ENCODE results near the gene DUSP15. TPM values are rescaled to one million over a fixed set of nuclear protein-coding genes. Genes with fewer than 3 reads are reported as not detected.

Gene DUSP15
- total and polyA plus RNA-seq, 4 donors = 0.35 to 0.61 (median 0.42) TPM; not detected in 1

GRCh38 chr20:31819083-31819784, 51.1 kb downstream of the DUSP15 start, which contains the start of gene MYLK2:
Gene MYLK2, plus strand, starts transcription at chr20:31819356. Its CDS starts 225 bp downstream, at chr20:31819581.
- peaks cover 0 to 10% (median 2%) of the 10 kb centered on the region in 4 donors for H3K4me1 ChIP-seq (ENCODE audit: control insufficient read depth in 4 of 4, insufficient read depth in 4 of 4, low read length in 3 of 4)
- H3K9me3 ChIP-seq (ENCODE audit: control insufficient read depth in 4 of 4, low read length in 3 of 4) = no peaks in the 10 kb centered on the region
- no peak for DNase-seq (ENCODE audit: low spot score)
- H3K9ac ChIP-seq (ENCODE audit: low read depth in 1 of 2, low read length in 2 of 2) = no peak within 1 kb of the TSS
- H3K27me3 ChIP-seq (ENCODE audit: control insufficient read depth in 4 of 4, insufficient read depth in 4 of 4, low read length in 3 of 4) = no peaks in the 10 kb centered on the region
- H3K27ac ChIP-seq (ENCODE audit: low read depth in 1 of 2, low read length in 2 of 2) = no peak within 1 kb of the TSS
- 79% methylated on average over 16 of the region's 16 CpGs for WGBS
- no peaks in the 10 kb centered on the region for H3K36me3 ChIP-seq (ENCODE audit: control insufficient read depth in 4 of 4, insufficient read depth in 3 of 4, low read depth in 1 of 4, low read length in 3 of 4)
- TF ChIP-seq HNF4A (conservative IDR thresholded peaks at IDR 0.05) = no peak
- TF ChIP-seq EGR1 (IDR thresholded peaks at IDR 0.05; ENCODE audit: low read depth in 2 of 2) = no peak
- TF ChIP-seq ZBTB33 (IDR thresholded peaks at IDR 0.05) = no peak
- TF ChIP-seq NR2F2 (IDR thresholded peaks at IDR 0.05) = no peak
- no peak for TF ChIP-seq FOXA1 (IDR thresholded peaks at IDR 0.05)
- no peak for TF ChIP-seq SP1 (IDR thresholded peaks at IDR 0.05)
- no peak for TF ChIP-seq FOXA2 (IDR thresholded peaks at IDR 0.05)
- TF ChIP-seq TAF1 (conservative IDR thresholded peaks at IDR 0.05) = no peak
- no peak for TF ChIP-seq JUND (IDR thresholded peaks at IDR 0.05)
- no peak for TF ChIP-seq CTCF (IDR thresholded peaks at IDR 0.05; ENCODE audit: low read depth, low read length, missing input control)
- TF ChIP-seq YY1 (IDR thresholded peaks at IDR 0.05) = no peak
- no peak for TF ChIP-seq RXRA (IDR thresholded peaks at IDR 0.05)
- no peak for TF ChIP-seq MAX (IDR thresholded peaks at IDR 0.05)
- no peak within 1 kb of the TSS for H3K4me3 ChIP-seq (ENCODE audit: low read depth in 1 of 3, low read length in 3 of 3)

- 92% methylated on average over 8 of the region's 8 CpGs for WGBS
- no peaks in the 10 kb centered on the region for H3K27me3 ChIP-seq (ENCODE audit: control insufficient read depth in 4 of 4, insufficient read depth in 4 of 4, low read length in 3 of 4)
- no peak for DNase-seq (ENCODE audit: low spot score)
Observed at GRCh38 chr20:31818376-31818908, 51.9 kb downstream of the DUSP15 start.

More at GRCh38 chr20:31818376-31818908, 51.9 kb downstream of the DUSP15 start:
- TF ChIP-seq MAX (IDR thresholded peaks at IDR 0.05) (no peak), ATF3 (IDR thresholded peaks at IDR 0.05) (no peak), SP1 (IDR thresholded peaks at IDR 0.05) (no peak), JUND (IDR thresholded peaks at IDR 0.05) (no peak), HNF4A (conservative IDR thresholded peaks at IDR 0.05) (no peak), RAD21 (IDR thresholded peaks at IDR 0.05) (no peak), ZBTB33 (IDR thresholded peaks at IDR 0.05) (no peak), GABPA (IDR thresholded peaks at IDR 0.05 in 1 of 2, conservative IDR thresholded peaks at IDR 0.05 in 1 of 2) (no peak), EGR1 (IDR thresholded peaks at IDR 0.05; ENCODE audit: low read depth in 2 of 2) (no peak), FOXA1 (IDR thresholded peaks at IDR 0.05) (no peak), TAF1 (conservative IDR thresholded peaks at IDR 0.05) (no peak), RXRA (IDR thresholded peaks at IDR 0.05) (no peak)
- Histone ChIP-seq H3K36me3 (ENCODE audit: control insufficient read depth in 4 of 4, insufficient read depth in 3 of 4, low read depth in 1 of 4, low read length in 3 of 4) (no peaks in the 10 kb centered on the region), H3K9ac (ENCODE audit: low read depth in 1 of 2, low read length in 2 of 2) (no peak overlapping the region), H3K9me3 (ENCODE audit: control insufficient read depth in 4 of 4, low read length in 3 of 4) (no peaks in the 10 kb centered on the region), H3K4me3 (ENCODE audit: low read depth in 1 of 3, low read length in 3 of 3) (no peak overlapping the region), H3K27ac (ENCODE audit: low read depth in 1 of 2, low read length in 2 of 2) (no peak overlapping the region), H3K4me1 (ENCODE audit: control insufficient read depth in 4 of 4, insufficient read depth in 4 of 4, low read length in 3 of 4) (peaks cover 0 to 10% (median 2%) of the 10 kb centered on the region in 4 donors)
